Measurements from ENCODE around the gene STYXL1. TPM values are rescaled to one million over a fixed set of nuclear protein-coding genes. Genes with fewer than 3 reads are reported as not detected.
"Not testable (repeated sequence)": the region's sequence is repeated elsewhere in the genome, so short reads cannot be mapped to it uniquely, and the experiment has no call there.

Gene STYXL1
- total RNA-seq, 1 donor from 2014 or later: 14.2 TPM

DNA sequence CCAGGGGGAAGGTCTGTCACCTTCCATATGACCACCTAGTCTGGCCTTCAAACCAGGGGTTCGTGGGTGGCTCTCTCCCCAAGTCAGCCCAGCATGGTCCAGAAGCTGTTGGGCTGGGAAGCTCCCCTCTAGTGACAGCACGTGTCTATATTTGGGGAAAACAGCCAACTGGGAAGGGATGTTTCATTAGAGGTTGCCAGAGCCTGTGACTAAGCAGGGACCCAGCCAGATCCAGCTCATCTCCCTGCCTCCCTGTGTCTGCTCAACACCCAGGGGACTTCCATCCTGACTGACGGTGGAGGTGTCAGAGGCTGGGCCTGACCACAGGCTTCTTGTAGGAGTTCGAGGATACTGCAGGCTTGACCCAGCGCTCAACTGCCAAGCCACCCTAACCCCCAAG is 10.5 kb downstream of the STYXL1 start:
- no peak for DNase-seq (ENCODE audit: low spot score)

DNA sequence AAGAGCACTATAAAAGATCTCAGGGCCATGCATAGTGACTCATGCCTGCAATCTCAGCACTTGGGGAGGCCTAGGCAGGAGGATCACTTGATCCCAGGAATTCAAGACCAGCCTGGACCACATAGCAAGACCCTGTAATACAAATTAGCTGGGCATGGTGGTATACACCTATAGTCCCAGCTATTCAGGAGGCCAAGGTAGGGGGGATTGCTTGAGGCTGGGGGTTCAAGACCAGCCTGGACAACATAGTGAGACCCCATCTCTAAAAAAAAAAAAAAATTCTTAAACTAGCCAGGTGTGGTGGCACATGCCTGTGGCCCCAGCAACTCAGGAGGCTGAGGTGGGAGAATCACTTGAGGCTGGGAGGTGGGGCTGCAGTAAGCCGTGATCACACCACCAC is 15.8 kb downstream of the STYXL1 start:
- no peak for DNase-seq (ENCODE audit: low spot score)

DNA sequence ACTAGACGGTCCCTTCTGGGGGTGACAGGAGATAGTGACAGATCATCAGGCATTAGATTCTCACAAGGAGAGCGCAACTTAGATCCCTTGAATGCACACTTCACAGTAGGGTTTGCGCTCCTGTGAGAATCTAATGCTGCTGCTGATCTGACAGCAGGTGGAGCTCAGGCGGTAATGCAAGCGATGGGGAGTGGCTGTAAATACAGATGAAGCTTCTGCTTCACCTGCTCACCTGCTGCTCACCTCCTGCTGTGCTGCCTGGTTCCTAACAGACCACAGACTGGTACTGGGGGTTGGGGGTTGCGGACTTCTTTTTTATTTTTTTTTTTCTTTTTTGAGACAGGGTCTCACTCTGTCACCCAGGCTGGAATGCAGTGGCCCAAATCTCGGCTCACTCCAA is 18.1 kb downstream of the STYXL1 start:
- DNase-seq (ENCODE audit: low spot score): not testable (repeated sequence)

DNA sequence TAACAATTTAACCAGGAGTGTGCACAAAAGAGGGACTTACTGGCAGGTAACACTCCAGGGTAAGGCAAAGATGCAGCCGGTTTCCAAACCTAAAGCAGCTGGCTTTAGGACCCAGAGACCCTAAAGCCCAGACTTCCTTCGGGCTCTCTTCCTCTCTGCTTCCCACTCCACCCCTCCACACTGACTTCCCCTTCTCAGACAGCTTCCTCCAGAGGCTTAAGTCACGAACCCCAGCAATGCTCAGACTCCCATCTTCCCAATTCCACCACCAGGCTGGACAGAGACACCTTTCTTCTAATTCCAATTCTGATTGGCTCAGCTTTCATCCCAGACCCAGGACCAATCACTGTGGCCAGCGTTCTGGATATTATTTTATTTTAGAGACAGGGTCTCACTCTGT is 24.8 kb downstream of the STYXL1 start:
- peak; percentile 22 for DNase-seq (ENCODE audit: low spot score)

DNA sequence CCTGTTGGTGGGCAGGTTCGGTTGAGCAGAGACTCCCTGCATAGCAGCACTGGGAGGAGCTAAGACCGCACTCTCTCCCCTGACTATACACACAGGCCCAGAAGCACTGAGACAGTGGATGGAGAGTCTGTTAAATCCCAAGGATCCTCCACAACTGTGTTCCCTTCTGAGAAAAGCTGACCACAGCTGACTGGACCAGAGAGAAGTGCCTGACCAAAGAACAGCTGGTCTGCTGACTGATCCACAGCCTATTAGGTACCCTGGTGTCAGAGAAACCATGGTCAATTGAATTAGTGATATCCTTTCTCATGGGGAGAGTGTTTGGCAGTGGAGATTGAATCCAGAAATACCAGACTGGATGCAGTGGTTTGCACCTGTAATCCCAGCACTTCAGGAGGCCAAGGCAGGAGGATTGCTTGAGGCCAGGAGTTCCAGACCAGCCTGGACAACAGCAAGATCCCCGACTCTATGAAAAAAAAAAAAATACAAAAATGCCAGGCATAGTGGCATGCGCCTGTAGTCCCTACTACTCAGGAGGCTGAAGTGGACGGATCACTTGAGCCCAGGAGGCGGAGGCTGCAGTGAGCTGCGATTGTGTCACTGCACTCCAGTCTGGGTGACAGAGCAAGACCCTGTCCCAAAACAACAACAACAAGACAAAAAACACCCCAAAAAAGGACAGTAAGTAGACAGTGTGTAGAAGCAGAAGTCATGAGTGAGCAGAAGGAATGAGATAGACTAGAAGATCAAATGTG is 25.6 kb downstream of the STYXL1 start:
- DNase-seq (ENCODE audit: low spot score): no peak

DNA sequence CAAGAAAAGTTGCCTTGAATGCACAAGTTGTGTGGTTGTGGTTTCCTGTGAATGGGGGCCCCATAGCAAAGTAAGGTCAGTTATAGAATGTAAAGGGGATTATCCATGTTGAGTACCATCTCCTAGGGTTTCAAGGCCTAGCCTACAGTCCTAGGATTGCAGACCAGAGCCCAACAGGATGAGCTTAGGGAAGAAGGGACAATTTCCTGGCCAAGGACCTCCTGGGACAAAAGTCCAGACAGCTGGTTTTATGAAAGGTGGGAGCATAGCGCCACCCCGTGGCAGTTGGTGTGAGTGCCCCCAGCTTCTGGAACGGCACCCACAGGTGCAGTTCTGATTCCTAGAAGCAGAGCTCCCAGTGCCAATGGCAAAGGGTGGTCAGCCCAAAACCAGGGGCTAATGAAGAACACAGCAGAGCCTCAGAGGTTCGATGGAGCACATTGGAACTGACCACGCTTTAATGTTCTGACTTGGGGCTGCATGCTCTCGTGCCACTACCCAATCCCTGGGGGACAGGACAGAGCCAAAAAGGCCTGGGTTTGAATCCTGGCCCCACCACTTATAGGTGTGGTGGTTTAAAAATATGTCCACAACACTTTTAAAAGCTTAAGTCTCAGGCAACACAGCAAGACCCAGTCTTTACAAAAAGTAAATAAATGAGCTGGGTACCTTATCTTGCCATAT is 27.6 kb downstream of the STYXL1 start:
- DNase-seq (ENCODE audit: low spot score): peak; percentile 33

DNA sequence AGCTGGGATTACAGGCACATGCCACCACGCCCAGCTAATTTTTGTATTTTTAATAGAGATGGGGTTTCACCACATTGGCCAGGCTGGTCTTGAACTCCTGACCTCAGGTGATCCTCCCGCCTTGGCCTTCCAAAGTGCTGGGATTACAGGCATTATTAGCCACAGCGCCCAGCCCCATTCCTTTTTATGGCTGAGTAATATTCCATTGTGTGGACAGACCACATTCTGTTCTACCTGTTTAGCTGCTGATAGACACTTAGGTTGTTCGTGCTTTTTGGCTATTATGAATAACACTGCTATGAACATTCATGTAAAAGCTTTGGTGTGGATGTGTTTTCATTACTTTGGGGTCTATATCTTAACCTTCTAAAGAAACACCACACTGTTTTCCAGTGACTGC is 29.3 kb downstream of the STYXL1 start:
- not testable (repeated sequence) for DNase-seq (ENCODE audit: low spot score)

DNA sequence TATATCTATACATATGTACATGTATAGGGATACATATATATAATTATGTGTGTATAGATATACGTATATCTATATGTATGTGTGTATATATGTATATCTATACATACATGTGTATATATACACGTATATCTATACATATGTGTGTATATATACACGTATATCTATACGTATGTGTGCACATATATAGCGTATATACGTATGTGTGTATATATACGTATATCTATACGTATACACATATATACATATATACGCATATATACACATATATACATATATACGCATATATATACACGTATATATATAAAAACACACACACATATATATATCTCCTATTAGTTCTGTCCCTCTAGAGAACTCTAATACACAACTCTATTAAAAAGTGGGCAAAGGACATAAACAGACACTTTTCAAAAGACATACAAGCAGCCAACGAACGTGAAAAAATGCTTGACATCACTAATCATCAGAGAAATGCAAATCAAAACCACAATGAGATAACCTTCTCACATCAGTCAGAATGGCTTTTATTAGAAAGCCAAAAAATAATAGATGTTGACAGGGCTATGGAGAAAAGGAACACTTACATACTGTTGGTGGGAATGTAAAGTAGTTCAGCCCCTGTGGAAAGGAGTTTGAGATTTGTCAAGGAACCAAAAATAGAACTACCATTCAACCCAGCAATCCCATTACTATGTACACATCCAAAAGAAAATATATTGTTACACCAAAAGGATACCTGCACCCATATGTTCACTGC is 31.4 kb downstream of the STYXL1 start:
- DNase-seq (ENCODE audit: low spot score): no peak

DNA sequence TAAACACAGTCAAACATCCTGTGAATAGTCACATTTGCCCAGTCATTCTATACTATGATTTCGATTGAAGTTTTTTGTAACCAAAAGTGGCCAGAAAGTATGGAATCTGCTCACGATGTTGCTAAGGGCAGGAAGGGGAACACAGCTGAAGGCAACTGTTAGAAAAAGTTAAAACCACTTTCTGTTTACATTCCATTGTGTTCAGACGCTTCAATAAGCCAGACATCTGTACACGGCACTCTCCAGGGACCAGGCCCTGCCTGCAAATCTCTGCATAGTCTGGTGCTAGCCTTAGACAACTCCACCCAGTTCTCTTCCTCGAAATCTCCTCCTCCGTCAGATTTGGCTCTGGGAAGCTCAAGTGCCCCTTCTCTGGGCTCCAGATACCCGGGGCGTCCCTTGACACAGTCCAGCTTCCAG is 36.3 kb downstream of the STYXL1 start:
- DNase-seq (ENCODE audit: low spot score): peak; percentile 89

DNA sequence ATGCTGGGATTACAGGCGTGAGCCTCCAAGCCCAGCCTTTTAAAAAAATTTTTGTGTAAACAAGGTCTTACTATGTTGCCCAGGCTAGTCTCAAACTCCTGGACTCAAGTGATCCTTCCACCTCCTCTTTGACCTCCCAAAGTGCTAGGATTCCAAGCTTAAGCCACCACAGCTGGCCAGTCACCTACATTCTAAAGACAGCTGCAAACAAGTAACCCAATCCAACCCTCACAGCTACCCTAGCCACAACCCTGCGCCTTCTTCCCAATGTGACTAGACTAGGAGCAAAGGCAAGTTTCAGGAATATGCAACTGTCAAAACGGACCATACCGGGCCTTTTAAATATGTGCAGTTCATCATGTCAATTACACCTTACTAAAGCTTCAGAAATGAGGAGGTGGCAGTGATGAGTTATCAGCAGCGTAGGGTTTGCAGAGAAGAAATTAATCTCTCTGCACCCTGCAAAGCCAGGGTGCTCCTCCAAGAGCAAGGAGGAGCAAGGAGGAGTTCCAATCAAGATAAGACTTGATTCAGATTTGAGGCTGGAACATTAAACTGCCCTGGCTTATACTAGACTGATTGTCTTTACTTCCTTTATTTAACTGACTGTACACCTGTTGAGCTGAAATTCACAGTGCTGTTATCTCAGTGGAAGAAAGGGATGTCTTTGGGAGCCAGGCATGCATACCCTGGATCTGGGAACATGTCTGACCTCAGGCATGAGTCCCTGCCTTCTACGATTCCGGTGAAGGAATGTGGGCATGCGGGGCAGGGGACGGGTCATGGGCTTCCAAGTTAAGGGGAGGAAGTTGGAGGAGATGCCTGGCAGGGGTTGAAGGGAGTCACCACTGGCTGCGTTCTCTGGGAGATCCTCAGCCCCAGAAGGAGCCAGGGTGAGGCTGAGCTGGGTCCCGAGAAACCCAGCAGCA is 37.9 kb downstream of the STYXL1 start:
- no peak for DNase-seq (ENCODE audit: low spot score)

DNA sequence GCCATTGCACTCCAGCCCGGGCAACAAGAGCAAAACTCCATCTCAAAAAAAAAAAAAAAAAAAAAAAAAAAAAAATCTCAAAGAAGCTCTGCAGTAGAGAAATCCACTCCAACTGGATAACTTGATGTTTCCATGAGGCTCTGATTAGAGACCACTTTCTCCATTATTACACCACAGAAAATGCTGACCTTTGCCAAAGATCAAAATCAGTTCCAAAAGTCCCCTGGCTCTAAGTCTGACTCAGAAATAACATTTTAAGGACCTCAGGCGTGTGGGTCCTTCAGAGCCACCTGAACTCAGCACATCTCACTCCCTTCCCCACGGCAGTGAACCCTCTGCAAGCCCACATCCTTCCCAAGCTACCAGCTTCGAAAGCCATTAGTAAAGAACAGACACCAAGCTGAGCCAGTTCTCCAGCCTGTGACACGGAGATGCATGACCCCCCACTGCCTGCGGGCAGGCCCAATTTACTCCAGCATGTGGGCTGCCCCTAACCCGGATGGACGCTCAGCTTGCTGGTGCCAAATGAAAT is 39.6 kb downstream of the STYXL1 start:
- DNase-seq (ENCODE audit: low spot score): no peak

DNA sequence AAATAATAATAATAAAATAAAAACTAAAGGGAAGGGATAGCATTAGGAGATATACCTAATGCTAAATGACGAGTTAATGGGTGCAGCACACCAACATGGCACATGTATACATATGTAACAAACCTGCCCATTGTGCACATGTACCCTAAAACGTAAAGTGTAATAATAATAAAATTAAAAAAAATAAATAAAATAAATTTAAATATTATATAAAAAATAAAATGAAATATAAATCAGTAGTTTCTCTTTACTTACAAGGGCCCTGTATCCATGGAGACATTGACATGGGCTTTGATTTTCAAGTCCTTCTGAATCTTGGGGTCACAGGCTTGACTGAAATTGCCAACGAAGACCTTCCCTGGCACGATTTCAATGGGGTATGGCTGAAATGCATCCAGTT is 42.8 kb downstream of the STYXL1 start:
- not testable (repeated sequence) for DNase-seq (ENCODE audit: low spot score)

DNA sequence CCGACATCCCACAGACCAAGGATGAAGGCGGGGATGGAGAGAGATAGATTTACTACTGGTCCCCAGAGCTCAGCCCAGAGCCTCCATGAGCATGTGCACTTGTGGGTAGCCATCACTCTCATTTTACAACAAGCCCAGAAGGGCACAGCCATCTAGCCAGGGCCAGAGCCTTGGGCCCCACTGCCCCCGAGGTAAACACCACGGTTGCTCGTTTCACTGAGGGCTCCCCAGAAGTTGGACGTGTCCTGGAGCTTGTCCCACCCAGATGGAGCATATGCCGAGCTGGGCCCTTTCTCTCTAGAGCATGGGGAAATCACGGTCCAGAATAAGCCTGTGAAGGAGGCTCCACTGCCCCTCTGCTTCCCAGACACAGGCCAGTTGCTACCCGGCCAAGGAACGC is 44.4 kb downstream of the STYXL1 start:
- DNase-seq (ENCODE audit: low spot score): no peak

DNA sequence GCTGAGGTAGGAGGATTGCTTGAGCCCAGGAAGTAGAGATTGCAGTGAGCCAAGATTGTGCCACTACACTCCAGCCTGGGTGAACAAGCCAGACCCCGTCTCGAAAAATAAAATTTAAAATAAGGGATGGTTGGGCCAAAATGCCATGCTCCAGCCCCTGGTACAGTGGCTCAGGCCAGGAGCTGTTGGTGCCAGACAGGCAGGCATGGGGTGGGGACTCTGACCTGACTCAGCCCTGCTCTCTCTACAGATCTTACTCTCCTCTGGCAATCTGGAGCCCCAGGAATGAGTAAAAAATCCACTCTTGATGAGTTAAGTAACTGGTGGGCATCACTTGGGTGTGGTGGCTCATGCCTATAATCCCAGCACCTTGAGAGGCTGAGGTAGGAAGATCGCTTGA is 45.0 kb downstream of the STYXL1 start:
- no peak for DNase-seq (ENCODE audit: low spot score)

DNA sequence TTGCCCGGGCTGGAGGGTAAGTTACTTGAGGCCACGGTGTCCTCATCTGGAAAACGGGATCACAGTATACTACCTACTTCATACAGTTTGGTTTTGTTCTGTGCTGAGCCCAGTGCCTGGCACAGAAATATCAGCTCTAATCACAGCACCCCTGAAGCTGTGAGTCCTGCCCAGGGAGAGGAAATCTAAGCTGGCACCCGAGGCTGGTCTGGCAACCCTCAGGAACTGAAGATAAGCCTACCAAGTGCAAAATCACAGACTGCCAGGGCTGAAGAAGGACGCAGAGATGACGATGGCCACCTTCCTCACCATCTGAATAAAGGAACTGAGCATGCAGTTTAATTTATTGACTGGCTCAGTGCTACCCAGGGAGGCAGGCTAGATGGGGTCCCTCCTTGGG is 45.7 kb downstream of the STYXL1 start:
- DNase-seq (ENCODE audit: low spot score): no peak

DNA sequence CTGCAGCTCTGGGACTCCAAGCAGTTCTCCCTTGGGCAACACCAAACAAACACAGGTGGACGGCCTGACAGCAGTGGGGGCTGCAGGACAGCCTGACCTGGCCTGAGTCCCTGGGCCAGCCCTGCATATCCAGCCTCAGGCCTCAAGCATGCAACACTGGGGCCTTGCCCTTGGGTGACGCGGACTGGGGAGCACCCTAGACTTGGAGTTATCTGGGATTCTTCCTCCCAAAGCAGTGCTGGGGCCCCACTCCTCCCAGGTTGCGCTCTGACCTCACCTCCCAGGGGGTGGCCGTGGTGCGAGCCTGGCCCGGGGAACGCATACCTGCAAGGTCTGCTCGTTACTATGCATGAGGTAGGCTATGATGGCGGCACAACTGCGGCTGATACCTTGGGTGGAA is 47.2 kb downstream of the STYXL1 start:
- DNase-seq (ENCODE audit: low spot score): no peak

DNA sequence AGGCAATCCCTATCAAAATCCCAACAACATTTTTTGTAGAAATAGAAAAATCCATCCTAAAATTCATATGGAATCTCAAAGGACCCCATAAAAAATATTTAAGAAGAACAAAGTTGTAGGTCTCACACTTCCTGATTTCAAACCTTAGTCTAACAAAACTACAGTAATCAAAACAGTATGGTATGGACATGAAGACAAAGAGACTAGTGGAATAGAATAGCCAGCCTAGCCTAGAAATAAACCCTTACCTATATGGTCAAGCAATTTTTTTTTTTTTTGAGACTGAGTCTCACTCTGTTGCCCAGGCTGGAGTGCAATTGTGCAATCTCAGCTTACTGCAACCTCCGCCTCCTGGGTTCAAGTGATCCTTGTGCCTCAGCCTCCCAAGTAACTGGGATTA is 49.8 kb downstream of the STYXL1 start:
- no peak for DNase-seq (ENCODE audit: low spot score)

DNA sequence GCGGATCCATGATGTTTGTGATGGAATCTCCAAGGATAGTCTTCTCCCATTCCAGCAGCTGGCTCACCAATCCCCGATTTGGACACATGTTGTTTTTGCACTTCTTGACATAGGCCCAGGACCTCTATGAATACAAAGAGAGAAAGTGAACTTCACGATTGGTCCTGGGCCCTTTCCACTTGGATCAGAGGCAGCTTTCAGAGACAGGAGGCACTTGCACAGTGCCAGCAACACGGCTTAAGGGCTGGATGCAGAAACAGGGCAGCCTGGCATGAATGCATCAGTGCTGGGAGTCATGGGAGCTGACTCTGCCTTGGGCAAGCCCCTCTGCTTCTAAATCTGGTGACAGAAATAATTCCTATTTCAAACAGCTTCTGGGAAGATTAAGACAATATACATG is 51.3 kb downstream of the STYXL1 start:
- no peak for DNase-seq (ENCODE audit: low spot score)

DNA sequence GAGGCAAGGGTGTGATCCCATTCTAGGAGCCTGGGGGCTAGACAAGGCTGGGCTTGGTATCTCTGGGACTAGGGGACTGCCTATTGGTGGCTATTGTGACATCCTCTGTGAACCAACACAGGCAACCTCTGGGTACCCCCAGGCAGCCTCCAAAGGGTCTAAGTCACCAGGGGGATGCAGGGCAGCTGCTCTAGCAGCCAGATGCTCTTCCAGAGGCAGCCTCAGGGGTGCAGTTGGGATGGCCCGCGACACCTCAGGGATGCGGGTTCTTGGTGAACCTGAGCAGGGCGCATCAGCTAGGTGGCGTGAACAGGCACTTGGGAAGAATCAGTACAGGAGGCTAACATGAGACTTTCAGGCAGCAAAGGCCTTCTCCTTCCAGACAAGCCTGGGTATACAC is 51.8 kb downstream of the STYXL1 start:
- DNase-seq (ENCODE audit: low spot score): no peak

DNA sequence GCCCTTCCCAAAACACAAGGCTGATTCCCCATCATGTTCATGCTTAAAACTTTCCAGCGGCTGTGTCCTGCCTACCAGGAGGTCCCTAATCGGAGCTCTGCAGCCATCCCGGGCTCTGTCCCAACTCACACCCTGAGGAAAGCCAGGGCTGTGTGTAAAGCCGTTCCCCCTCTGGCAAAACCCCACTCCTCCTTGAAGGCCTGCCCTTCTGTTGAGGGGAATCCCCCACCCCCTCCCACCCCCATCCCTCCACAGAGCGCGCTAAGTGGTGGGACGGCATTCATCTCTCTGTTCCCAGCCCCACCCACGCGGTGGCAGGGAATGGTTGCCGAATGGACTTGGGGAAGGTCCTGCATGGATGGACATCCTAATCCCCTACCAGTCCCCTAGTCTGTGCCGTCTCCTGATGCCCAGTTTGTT is 52.7 kb downstream of the STYXL1 start:
- peak; percentile 33 for DNase-seq (ENCODE audit: low spot score)

DNA sequence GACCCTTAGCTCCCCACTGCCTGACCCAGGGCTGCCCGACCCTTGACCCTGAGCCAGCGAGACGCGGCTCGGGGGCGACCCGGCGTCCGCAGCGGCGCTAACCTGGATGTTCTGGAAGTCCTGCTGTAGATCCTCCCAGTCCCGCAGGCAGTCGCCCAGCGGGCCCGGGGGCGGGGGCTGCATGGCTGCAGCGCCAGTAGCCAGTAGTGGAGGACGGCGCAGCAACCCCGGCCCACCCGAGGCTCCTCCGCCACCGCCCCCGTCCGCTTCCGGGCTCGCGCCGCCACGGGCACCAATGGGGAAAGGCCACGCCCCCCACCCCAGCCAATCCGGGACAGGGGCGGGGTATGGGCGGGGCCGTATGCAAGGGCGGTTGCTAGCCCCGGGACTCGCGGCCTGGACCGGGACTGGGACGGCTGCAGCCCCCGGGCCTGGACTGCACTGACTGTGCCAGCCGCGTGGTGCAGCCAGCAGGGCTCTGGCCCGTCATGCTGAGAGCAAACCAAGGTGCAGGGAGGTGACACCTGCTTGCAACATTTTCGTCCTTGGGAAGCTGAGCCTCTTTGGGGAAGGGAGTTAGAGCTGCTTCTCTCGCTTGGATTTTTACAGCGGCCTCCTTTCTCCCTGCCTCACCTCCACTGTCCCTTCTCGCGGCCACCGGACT is 53.3 kb downstream of the STYXL1 start, which contains the start of gene TMEM120A:
TMEM120A (minus strand) TSS at position 208 of the 664 bp plus-strand sequence; CDS start at position 183, 25 bp downstream.
- DNase-seq (ENCODE audit: low spot score): peak; percentile 93
